ENCODE data around the gene RFX2. TPM values are rescaled to one million over a fixed set of nuclear protein-coding genes. Genes with fewer than 3 reads are reported as not detected.

Gene RFX2
- total RNA-seq, 1 donor: 6.5 TPM

DNA sequence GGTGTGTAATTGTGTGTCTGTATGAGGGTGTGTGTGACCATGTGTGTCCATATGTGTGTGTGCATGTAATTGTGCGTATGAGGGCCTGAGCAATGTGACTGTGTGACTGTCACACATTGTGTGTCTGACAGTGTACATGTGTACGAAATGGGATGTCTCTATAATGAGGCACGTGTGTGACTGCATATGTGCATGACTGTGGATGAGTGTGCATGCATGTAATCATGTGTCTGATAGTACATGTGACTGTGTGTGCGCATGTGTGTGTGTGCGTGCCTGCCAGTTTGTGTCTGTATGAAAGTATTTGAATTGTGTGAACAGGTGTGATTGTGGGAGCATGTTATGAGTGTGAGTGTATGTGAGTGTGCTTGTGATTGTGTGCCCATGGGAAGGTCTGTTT, 22.9 kb upstream of the RFX2 start:
- no peak overlapping the region for H3K4me3 ChIP-seq (ENCODE audit: low read depth, low read length)
- no peak for DNase-seq (ENCODE audit: low read depth)
- TF ChIP-seq, protein P1, sequence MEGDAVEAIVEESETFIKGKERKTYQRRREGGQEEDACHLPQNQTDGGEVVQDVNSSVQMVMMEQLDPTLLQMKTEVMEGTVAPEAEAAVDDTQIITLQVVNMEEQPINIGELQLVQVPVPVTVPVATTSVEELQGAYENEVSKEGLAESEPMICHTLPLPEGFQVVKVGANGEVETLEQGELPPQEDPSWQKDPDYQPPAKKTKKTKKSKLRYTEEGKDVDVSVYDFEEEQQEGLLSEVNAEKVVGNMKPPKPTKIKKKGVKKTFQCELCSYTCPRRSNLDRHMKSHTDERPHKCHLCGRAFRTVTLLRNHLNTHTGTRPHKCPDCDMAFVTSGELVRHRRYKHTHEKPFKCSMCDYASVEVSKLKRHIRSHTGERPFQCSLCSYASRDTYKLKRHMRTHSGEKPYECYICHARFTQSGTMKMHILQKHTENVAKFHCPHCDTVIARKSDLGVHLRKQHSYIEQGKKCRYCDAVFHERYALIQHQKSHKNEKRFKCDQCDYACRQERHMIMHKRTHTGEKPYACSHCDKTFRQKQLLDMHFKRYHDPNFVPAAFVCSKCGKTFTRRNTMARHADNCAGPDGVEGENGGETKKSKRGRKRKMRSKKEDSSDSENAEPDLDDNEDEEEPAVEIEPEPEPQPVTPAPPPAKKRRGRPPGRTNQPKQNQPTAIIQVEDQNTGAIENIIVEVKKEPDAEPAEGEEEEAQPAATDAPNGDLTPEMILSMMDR (IDR thresholded peaks at IDR 0.05; ENCODE audit: insufficient read depth, low read depth, low read length): no peak

- no peak for DNase-seq (ENCODE audit: low read depth)
- TF ChIP-seq, protein P1 (IDR thresholded peaks at IDR 0.05; ENCODE audit: insufficient read depth, low read depth, low read length): no peak
- no peak overlapping the region for H3K4me3 ChIP-seq (ENCODE audit: low read depth, low read length)
Observed at GRCh38 chr19:6132482-6132881, 22.2 kb upstream of the RFX2 start.

GRCh38 chr19:6127716-6128335, 17.5 kb upstream of the RFX2 start:
- DNase-seq (ENCODE audit: low read depth): no peak
- H3K4me3 ChIP-seq (ENCODE audit: low read depth, low read length): no peak overlapping the region
- TF ChIP-seq, protein P1 (IDR thresholded peaks at IDR 0.05; ENCODE audit: insufficient read depth, low read depth, low read length): no peak

DNA sequence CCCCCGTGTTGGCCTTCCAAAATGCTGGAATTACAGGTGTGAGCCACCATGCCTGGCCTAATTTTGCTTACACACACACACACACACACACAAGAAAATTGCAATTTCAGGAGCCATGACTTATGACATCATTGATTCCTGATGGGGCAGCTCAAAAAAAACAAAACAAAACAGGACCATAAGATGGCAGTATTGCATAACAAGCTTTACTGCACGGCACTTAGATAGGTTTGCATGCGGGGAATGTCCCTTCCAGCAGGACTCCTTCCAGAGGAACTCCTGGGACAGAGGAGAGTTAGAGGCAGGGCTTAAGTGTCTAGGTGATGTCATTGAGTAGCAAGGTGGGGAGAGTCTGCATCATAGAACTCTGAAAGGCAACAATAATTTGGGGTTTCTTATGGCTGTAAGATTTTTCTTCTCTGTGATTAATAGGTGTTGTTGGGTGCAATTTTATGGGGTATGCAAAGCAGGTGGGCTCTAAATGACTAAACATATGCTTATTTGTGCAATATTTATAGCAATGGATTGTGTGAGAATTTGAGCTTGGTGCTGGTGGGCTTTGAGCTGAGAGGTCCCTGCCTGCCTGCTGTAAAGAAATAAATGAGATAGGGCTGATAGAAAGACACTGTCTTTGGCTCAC, 16.2 kb upstream of the RFX2 start:
- DNase-seq (ENCODE audit: low read depth): peak; percentile 68
- TF ChIP-seq, protein P1 (IDR thresholded peaks at IDR 0.05; ENCODE audit: insufficient read depth, low read depth, low read length): peak; percentile 52
- no peak overlapping the region for H3K4me3 ChIP-seq (ENCODE audit: low read depth, low read length)

DNA sequence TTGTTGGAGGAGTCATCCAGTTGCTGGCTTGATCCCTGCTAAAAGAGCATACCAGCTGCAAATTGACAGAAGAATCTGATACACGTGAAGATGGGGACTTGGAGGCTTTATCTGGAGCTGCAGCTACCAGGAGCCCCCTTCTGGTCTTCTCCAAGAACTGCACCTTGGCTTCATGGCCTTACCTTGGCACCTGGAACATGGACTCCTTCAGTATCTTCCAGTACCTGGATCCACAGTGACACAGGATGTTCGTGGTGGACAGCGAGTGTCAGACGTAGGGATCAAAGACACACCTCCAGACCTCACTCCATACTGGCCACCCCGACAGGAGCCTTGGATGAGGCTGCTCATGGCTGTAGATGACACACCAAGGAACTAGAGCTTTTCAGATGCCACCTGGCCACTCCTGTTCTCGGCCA, 15.3 kb upstream of the RFX2 start:
- DNase-seq (ENCODE audit: low read depth): peak; percentile 74
- no peak overlapping the region for H3K4me3 ChIP-seq (ENCODE audit: low read depth, low read length)
- TF ChIP-seq, protein P1 (IDR thresholded peaks at IDR 0.05; ENCODE audit: insufficient read depth, low read depth, low read length): peak; percentile 98

DNA sequence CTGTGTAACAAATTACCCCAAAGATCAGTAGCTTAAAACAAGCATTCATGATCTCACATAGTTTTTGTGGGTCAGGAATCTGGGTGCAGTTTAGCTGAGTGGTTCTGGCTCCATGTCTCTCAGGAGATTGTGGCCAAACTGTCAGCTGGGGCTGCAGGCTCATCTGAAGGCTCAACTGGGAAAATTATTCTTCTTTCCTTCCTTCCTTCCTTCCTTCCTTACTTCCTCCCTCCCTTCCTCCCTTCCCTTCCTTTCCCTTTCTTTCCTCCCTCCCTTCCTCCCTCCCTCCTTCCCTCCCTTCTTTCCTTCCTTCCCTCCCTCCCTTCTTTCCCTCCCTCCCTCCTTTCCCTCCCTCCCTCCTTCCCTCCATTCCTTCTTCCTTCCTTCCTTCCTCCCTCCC, 8.7 kb upstream of the RFX2 start:
- TF ChIP-seq, protein P1 (IDR thresholded peaks at IDR 0.05; ENCODE audit: insufficient read depth, low read depth, low read length): no peak
- H3K4me3 ChIP-seq (ENCODE audit: low read depth, low read length): no peak overlapping the region
- no peak for DNase-seq (ENCODE audit: low read depth)
